ENCODE data around the gene DOCK7. TPM values are rescaled to one million over a fixed set of nuclear protein-coding genes. Genes with fewer than 3 reads are reported as not detected.

The DOCK7 gene
- total and polyA plus RNA-seq, 2 of the 13 experiments (the other 11 are each of a cell fraction or from before 2014, with no cell fraction given), result 45.7 to 67.2 TPM

GRCh38 chr1:62423580-62424242 is 264.5 kb downstream of the DOCK7 start (continued):
- TF ChIP-seq DZIP1 (CRISPR knock-in tag; IDR thresholded peaks at IDR 0.05) (no peak), HNF1A (IDR thresholded peaks at IDR 0.05; ENCODE audit: low read depth) (no peak), HNF1A (CRISPR knock-in tag; IDR thresholded peaks at IDR 0.05; ENCODE audit: borderline replicate concordance) (peak; percentile 70; the same call in 1 of the 2 replicates), ELF1 (CRISPR knock-in tag; IDR thresholded peaks at IDR 0.05) (peak; percentile 42; the same call in 1 of the 2 replicates), ZNF609 (CRISPR knock-in tag; IDR thresholded peaks at IDR 0.05; ENCODE audit: borderline replicate concordance) (0 out of 2 replicates have a peak, but pooled peaks have one; percentile 26), ZNF142 (CRISPR knock-in tag; IDR thresholded peaks at IDR 0.05) (peak; percentile 78), ZNF329 (CRISPR knock-in tag; IDR thresholded peaks at IDR 0.05; ENCODE audit: low read depth) (0 out of 2 replicates have a peak, but pooled peaks have one; percentile 22), ATF3 (CRISPR knock-in tag; IDR thresholded peaks at IDR 0.05) (peak; percentile 92), STAG1 (CRISPR knock-in tag; IDR thresholded peaks at IDR 0.05) (no peak)

All from HepG2 (cell line).